ENCODE results near the gene EEF2K.

EEF2K gene

GRCh38 chr16:22328081-22328725 lies 122.1 kb downstream of the EEF2K start:
- Mint-ChIP-seq H3K4me3 (no peak overlapping the region), H3K27ac (no peak overlapping the region), H3K4me1 (no peaks in the 10 kb centered on the region), H3K36me3 (peaks cover 84% of the 10 kb centered on the region), H3K9me3 (no peaks in the 10 kb centered on the region), H3K27me3 (no peaks in the 10 kb centered on the region)
- ATAC-seq = no peak

DNA sequence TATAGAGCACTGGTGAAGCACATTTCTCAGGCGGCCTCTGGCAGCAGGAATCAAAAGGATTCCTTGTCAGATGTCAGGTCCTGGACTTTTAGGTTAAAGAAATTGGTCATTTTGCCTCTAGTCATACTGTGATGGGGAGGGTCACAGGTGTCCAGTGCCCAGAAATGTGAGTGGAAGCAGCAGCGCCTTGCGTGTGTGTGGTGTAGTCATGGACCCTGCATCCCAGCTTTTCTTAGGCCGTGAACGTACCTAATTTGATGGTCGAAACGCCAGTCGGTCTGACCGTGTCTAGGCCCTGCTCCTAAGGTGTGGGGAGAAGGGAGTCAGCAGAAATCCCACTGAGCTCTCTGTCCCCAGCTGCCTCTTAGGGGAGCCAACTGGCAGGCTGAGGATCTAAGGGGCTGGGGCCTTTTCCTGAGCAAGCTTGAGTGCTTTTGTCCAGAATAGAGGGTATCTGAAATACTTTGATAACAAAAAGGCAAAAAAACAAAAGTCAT lies 123.2 kb downstream of the EEF2K start:
- Mint-ChIP-seq H3K27me3 (no peaks in the 10 kb centered on the region), H3K27ac (no peak overlapping the region), H3K9me3 (peaks cover 1% of the 10 kb centered on the region), H3K4me1 (no peaks in the 10 kb centered on the region), H3K36me3 (peaks cover 84% of the 10 kb centered on the region), H3K4me3 (no peak overlapping the region)
- no peak for ATAC-seq

DNA sequence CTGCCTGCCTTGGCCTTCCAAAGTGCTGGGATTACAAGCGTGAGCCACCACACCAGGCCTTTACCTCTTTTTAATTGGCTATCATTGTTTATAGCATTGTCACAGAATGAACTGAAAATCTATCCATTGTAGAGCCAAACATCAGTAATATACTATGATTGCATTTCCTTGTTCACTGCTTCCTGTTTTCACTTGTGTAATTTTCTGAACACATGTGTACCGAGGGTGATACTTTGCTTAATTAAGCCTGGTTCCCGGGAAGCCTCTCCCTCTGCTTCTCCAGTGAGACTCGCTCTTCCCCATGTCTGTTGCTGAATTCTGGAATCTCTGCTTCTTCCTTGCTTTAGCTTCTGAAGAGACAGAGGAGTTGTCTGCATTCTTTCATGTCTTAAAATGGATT lies 124.2 kb downstream of the EEF2K start:
- peaks cover 7% of the 10 kb centered on the region for H3K9me3 Mint-ChIP-seq
- H3K27ac Mint-ChIP-seq = no peak overlapping the region
- no peak overlapping the region for H3K4me3 Mint-ChIP-seq
- H3K27me3 Mint-ChIP-seq = no peaks in the 10 kb centered on the region
- no peaks in the 10 kb centered on the region for H3K4me1 Mint-ChIP-seq
- H3K36me3 Mint-ChIP-seq = peaks cover 86% of the 10 kb centered on the region
- no peak for ATAC-seq

DNA sequence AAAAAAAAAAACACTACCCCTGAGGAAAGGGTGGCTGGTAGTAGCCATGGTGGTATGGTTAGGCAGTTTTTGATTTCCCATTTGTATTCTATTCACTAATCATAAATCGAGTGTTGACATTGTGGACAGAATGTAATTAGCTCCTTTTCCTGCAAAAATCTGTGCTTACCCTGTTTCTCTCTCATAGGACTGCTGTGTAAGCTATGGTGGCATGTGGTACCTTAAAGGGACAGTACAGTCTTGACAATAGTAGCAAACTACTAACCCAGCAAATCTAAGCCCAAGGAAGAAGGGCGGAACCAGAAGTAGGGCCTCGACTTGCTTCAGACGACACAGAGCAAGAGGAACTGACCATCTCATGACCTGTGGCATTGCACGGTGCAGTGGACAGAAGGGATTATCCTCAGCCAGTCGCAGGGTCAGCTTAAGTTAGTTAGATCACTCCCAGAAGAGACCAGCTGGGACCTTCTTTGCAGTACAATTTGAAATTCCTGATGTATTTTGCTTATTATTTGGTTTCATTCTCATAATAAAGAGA lies 127.4 kb downstream of the EEF2K start:
- no peak overlapping the region for H3K27ac Mint-ChIP-seq
- H3K27me3 Mint-ChIP-seq = no peaks in the 10 kb centered on the region
- peaks cover 95% of the 10 kb centered on the region for H3K36me3 Mint-ChIP-seq
- peaks cover 28% of the 10 kb centered on the region for H3K9me3 Mint-ChIP-seq
- ATAC-seq = no peak
- no peak overlapping the region for H3K4me3 Mint-ChIP-seq
- H3K4me1 Mint-ChIP-seq = no peaks in the 10 kb centered on the region

- Mint-ChIP-seq H3K9me3 (peaks cover 37% of the 10 kb centered on the region), H3K4me3 (no peak overlapping the region)
These were observed 129.7 kb downstream of the EEF2K start for GRCh38 chr16:22335668-22336246.

DNA sequence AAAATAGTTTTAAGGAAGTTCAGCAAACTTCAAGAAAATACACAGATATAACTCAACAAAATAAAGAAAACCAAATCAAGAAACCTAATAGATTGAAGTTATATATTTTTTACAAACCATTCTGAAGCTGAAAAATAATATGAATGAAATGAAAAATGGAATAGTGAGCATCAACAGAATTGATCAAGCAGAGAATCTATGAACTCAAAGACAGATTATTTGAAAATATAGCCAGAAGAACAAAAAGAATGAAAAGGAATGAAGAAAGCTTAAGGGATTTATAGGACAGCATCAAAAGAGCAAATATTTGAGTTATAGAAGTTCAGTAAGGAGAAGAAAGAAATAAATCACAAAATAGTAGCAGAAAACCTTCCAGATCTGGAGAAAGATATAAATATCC lies 130.5 kb downstream of the EEF2K start:
- Mint-ChIP-seq H3K4me3 (no peak overlapping the region), H3K4me1 (no peaks in the 10 kb centered on the region), H3K9me3 (peaks cover 37% of the 10 kb centered on the region), H3K27ac (no peak overlapping the region), H3K27me3 (no peaks in the 10 kb centered on the region), H3K36me3 (peaks cover 88% of the 10 kb centered on the region)
- ATAC-seq = no peak

More at GRCh38 chr16:22335668-22336246, 129.7 kb downstream of the EEF2K start:
- Mint-ChIP-seq H3K27me3 (no peaks in the 10 kb centered on the region), H3K4me1 (no peaks in the 10 kb centered on the region), H3K27ac (no peak overlapping the region), H3K36me3 (peaks cover 95% of the 10 kb centered on the region)
- ATAC-seq = no peak

- Mint-ChIP-seq H3K36me3 (peaks cover 83% of the 10 kb centered on the region), H3K9me3 (peaks cover 37% of the 10 kb centered on the region), H3K4me3 (no peak overlapping the region), H3K4me1 (no peaks in the 10 kb centered on the region), H3K27ac (no peak overlapping the region), H3K27me3 (no peaks in the 10 kb centered on the region)
- no peak for ATAC-seq
These were observed 131.0 kb downstream of the EEF2K start for GRCh38 chr16:22337045-22337444.

- no peaks in the 10 kb centered on the region for H3K27me3 Mint-ChIP-seq
- H3K9me3 Mint-ChIP-seq = peaks cover 37% of the 10 kb centered on the region
- H3K36me3 Mint-ChIP-seq = peaks cover 75% of the 10 kb centered on the region
- H3K27ac Mint-ChIP-seq = no peak overlapping the region
- H3K4me1 Mint-ChIP-seq = no peaks in the 10 kb centered on the region
- ATAC-seq = no peak
- no peak overlapping the region for H3K4me3 Mint-ChIP-seq
These were observed 132.0 kb downstream of the EEF2K start for GRCh38 chr16:22337849-22338635.

Measured in stimulated activated memory B cell treated with anti-CD40 and anti-IgM and Interleukin-4, amounts not matched to agents 10 μg/mL and 1 μg/mL and 100 μg/mL, for 72 hours (primary cell).